Measurements from ENCODE around the gene ZNF652.
"Not testable (repeated sequence)": the region's sequence is repeated elsewhere in the genome, so short reads cannot be mapped to it uniquely, and the experiment has no call there.

- TF ChIP-seq ZC3H10 (CRISPR knock-in tag; IDR thresholded peaks at IDR 0.05); ISL1 (CRISPR knock-in tag; IDR thresholded peaks at IDR 0.05); RARB (CRISPR knock-in tag; IDR thresholded peaks at IDR 0.05); TSHZ2 (CRISPR knock-in tag; IDR thresholded peaks at IDR 0.05); PATZ1 (CRISPR knock-in tag; IDR thresholded peaks at IDR 0.05; ENCODE audit: borderline replicate concordance); CREB5 (CRISPR knock-in tag; IDR thresholded peaks at IDR 0.05; ENCODE audit: low read depth); ZFP3 (CRISPR knock-in tag; IDR thresholded peaks at IDR 0.05); ARNTL (CRISPR knock-in tag; IDR thresholded peaks at IDR 0.05; ENCODE audit: borderline replicate concordance, low read depth); BACH2 (CRISPR knock-in tag; IDR thresholded peaks at IDR 0.05; ENCODE audit: borderline replicate concordance); ZFP30 (CRISPR knock-in tag; IDR thresholded peaks at IDR 0.05); OSR1 (CRISPR knock-in tag; IDR thresholded peaks at IDR 0.05); ZNF70 (CRISPR knock-in tag; IDR thresholded peaks at IDR 0.05): not testable (repeated sequence)
- TF ChIP-seq, protein P1, sequence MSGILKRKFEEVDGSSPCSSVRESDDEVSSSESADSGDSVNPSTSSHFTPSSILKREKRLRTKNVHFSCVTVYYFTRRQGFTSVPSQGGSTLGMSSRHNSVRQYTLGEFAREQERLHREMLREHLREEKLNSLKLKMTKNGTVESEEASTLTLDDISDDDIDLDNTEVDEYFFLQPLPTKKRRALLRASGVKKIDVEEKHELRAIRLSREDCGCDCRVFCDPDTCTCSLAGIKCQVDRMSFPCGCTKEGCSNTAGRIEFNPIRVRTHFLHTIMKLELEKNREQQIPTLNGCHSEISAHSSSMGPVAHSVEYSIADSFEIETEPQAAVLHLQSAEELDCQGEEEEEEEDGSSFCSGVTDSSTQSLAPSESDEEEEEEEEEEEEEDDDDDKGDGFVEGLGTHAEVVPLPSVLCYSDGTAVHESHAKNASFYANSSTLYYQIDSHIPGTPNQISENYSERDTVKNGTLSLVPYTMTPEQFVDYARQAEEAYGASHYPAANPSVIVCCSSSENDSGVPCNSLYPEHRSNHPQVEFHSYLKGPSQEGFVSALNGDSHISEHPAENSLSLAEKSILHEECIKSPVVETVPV (CRISPR knock-in tag; IDR thresholded peaks at IDR 0.05): not testable (repeated sequence)
Observed at GRCh38 chr17:49279263-49280015, 82.6 kb downstream of the ZNF652 start.
